Stomach (tissue), 9 donors: Measurements from ENCODE around the gene CCDC192. TPM values are rescaled to one million over a fixed set of nuclear protein-coding genes. Genes with fewer than 3 reads are reported as not detected.

Source experiments
- DNase-seq, 2 donors: peaks; one replicate each; pipeline versions ENCODE4 v3.0.0 to v3.0.0-alpha.2; 2013 to 2019
- H3K27ac ChIP-seq, 5 donors: fragments of 200-600 bp in 4 of 5; sonication (generic) in 4 of 5; one replicate each; pipeline ENCODE4 v1.5.1; 2013 to 2019; ENCODE audit warnings: mild to moderate bottlenecking in 1 of 5, moderate library complexity in 1 of 5
- H3K27me3 ChIP-seq, 3 donors: fragments of 200-600 bp; sonication (generic); one replicate each; pipeline ENCODE4 v1.5.1; 2017 to 2019; ENCODE audit warnings: mixed run types in 1 of 3
- H3K36me3 ChIP-seq, 4 donors: fragments of 200-600 bp; sonication (generic); 1 replicate in 3 of 4; 2 replicates in 1 of 4; pipeline ENCODE4 v1.5.1; 2016 to 2019
- H3K4me1 ChIP-seq, 4 donors: fragments of 200-600 bp; sonication (generic); one replicate each; pipeline ENCODE4 v1.5.1; 2016 to 2019
- H3K4me3 ChIP-seq, 4 donors: fragments of 200-600 bp; sonication (generic) in 3 of 4; one replicate each; pipeline ENCODE4 v1.5.1; 2016 to 2019; ENCODE audit warnings: mild to moderate bottlenecking in 1 of 4
- H3K9me3 ChIP-seq, 4 donors: fragments of 200-600 bp; sonication (generic); one replicate each; pipeline ENCODE4 v1.5.1; 2016 to 2019
- CTCF ChIP-seq, 7 experiments: fragments of 450-650 bp in 4 of 7; fragments of 200-600 bp in 3 of 7; sonication (generic) in 3 of 7; IDR thresholded peaks; one replicate each; pipeline ENCODE4 v1.5.1; 2016 to 2019; ENCODE audit warnings: antibody characterized with exemption in 7 of 7, control low read depth in 2 of 7, mild to moderate bottlenecking in 1 of 7
- EP300 ChIP-seq: sonication (generic); formaldehyde crosslinking; IDR thresholded peaks from one replicate; pipeline ENCODE4 v1.6.1; 2017; ENCODE audit warnings: antibody characterized with exemption
- POLR2A ChIP-seq, 4 donors: fragments of 450-650 bp; IDR thresholded peaks; one replicate each; pipeline ENCODE4 v1.6.1; 2016; ENCODE audit warnings: antibody characterized with exemption in 4 of 4, control low read depth in 2 of 4, mild to moderate bottlenecking in 1 of 4, moderate library complexity in 1 of 4
- POLR2AphosphoS5 ChIP-seq, 3 donors: sonication (generic); formaldehyde crosslinking; IDR thresholded peaks; one replicate each; pipeline ENCODE4 v1.6.1; 2016; ENCODE audit warnings: antibody characterized with exemption in 3 of 3
- WGBS, 5 donors: extraction: QIAGEN DNeasy Blood & Tissue Kit in 3 of 5; methylation state at CpG; one replicate each; pipeline versions ENCODE4 v1.1.5 to v1.1.7; 2013 to 2018; 5-methylcytosine and 5-hydroxymethylcytosine counted together
- intact Hi-C: fragments of 100-400 bp; cut with DNase I; formaldehyde crosslinking; loops from one replicate; pipeline ENCODE4 v1.15.1; 2023; ENCODE audit warnings: low total_unique reads
- polyA plus RNA-seq, 3 donors: library from polyadenylated mRNA; stranded (reverse); fragments of 200-250 nt; gene quantifications; one replicate each; pipeline ENCODE4 v1.2.3, GENCODE V29; 2013
- total RNA-seq, 5 donors: library from RNA; depleted of rRNA; stranded (reverse); fragments of >200 nt; gene quantifications; one replicate each; pipeline versions ENCODE4 v1.1.0 to v1.2.3, GENCODE V29; 2014 to 2016
- donor health status: healthy with polysubstance abuse.
- donor health status: Bipolar disorder and iron deficiency.
- donor health status: healthy.

Gene CCDC192
- total and polyA plus RNA-seq, 8 donors = 0.10 to 2.2 TPM; not detected in 6

DNA sequence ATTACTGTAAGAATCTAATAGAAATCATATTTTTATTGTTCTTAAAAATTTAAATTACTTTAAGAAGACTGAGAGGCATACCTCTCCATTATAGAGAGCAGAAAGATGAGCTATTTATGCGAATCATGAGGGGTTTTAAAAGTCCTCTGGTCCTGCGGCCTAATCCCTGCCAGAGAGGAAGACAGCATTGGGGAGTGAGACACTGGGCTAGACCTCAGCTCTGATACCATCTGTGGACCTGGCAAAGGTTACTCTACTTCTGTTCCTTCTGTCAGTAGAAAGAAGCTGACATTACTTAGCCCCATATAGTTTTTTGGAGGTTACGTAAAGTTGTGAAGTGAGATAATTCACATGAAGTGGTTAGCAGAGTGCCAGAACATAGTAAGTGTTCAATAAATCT lies 103.6 kb downstream of the CCDC192 start:
- H3K4me3 ChIP-seq = no peak overlapping the region
- no peaks in the 10 kb centered on the region for H3K27me3 ChIP-seq
- peaks cover 0 to 22% (median 11%) of the 10 kb centered on the region in 4 donors for H3K4me1 ChIP-seq
- H3K36me3 ChIP-seq = no peaks in the 10 kb centered on the region
- intact Hi-C loops = no loop called here
- 95 to 98% (median 97%) methylated on average over 3 of the region's 3 CpGs for WGBS, 5 donors
- TF ChIP-seq EP300 = no peak
- H3K9me3 ChIP-seq = no peaks in the 10 kb centered on the region
- H3K27ac ChIP-seq = no peak overlapping the region
- DNase-seq = no peak

- Histone ChIP-seq H3K4me1 (peaks cover 0 to 21% (median 8%) of the 10 kb centered on the region in 4 donors), H3K36me3 (no peaks in the 10 kb centered on the region), H3K27ac (no peak overlapping the region), H3K9me3 (no peaks in the 10 kb centered on the region), H3K27me3 (no peaks in the 10 kb centered on the region), H3K4me3 (no peak overlapping the region)
- 75 to 91% (median 86%) methylated on average over 1 of the region's 1 CpG for WGBS, 5 donors
- TF ChIP-seq POLR2AphosphoS5 (IDR thresholded peaks at IDR 0.05) = no peak
- TF ChIP-seq POLR2A (IDR thresholded peaks at IDR 0.05) = no peak
- TF ChIP-seq CTCF (IDR thresholded peaks at IDR 0.05) = no peak
- no peak for TF ChIP-seq EP300
- DNase-seq = no peak
- intact Hi-C loops = no loop called here
These were observed 106.3 kb downstream of the CCDC192 start for GRCh38 chr5:127809533-127809932.

DNA sequence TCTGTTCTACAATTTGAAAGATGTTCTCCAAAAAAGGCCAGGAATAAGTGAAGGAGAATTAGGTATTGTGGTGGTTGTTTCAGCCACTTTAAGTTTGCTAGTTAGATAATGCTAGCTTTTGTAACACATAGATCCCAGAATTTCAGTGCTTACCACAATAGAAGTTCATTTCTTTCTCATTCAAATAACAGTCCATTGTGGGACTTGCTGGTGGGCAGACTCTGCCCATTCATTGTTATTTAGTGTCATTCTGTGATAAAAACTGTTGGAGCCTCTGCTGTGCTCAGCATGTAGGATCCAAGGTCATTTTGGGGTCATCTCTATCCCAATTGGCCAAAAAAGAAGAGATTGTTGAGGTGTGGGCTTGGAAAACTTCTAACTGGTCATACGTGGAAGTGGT lies 106.8 kb downstream of the CCDC192 start:
- Histone ChIP-seq H3K4me1 (peaks cover 0 to 23% (median 8%) of the 10 kb centered on the region in 4 donors), H3K36me3 (no peaks in the 10 kb centered on the region), H3K9me3 (no peaks in the 10 kb centered on the region), H3K4me3 (no peak overlapping the region), H3K27ac (no peak overlapping the region), H3K27me3 (no peaks in the 10 kb centered on the region)
- intact Hi-C loops = no loop called here
- DNase-seq = no peak
- 61 to 88% (median 80%) methylated on average over 1 of the region's 1 CpG for WGBS, 5 donors
- TF ChIP-seq POLR2A (IDR thresholded peaks at IDR 0.05) = no peak

- Histone ChIP-seq H3K27ac (no peak overlapping the region), H3K36me3 (no peaks in the 10 kb centered on the region), H3K4me3 (no peak overlapping the region), H3K9me3 (no peaks in the 10 kb centered on the region), H3K4me1 (peaks cover 0 to 32% (median 8%) of the 10 kb centered on the region in 4 donors), H3K27me3 (no peaks in the 10 kb centered on the region)
- WGBS, 5 donors = 77 to 100% (median 94%) methylated on average over 2 of the region's 2 CpGs
- intact Hi-C loops = no loop called here
- DNase-seq = no peak
- no peak for TF ChIP-seq CTCF (IDR thresholded peaks at IDR 0.05)
- TF ChIP-seq POLR2A (IDR thresholded peaks at IDR 0.05) = no peak
- no peak for TF ChIP-seq POLR2AphosphoS5 (IDR thresholded peaks at IDR 0.05)
- no peak for TF ChIP-seq EP300
These were observed 107.7 kb downstream of the CCDC192 start for GRCh38 chr5:127810707-127811490.

- DNase-seq = no peak
- intact Hi-C loops = no loop called here
- Histone ChIP-seq H3K4me1 (peaks cover 0 to 34% (median 8%) of the 10 kb centered on the region in 4 donors), H3K36me3 (no peaks in the 10 kb centered on the region), H3K27me3 (no peaks in the 10 kb centered on the region), H3K9me3 (no peaks in the 10 kb centered on the region), H3K27ac (no peak overlapping the region), H3K4me3 (no peak overlapping the region)
- TF ChIP-seq POLR2AphosphoS5 (IDR thresholded peaks at IDR 0.05) (no peak), CTCF (IDR thresholded peaks at IDR 0.05) (no peak), POLR2A (IDR thresholded peaks at IDR 0.05) (no peak), EP300 (no peak)
- 65 to 79% (median 73%) methylated on average over 4 of the region's 4 CpGs for WGBS, 5 donors
These were observed 109.4 kb downstream of the CCDC192 start for GRCh38 chr5:127812570-127812969.
